Activated CD8-positive, alpha-beta T cell treated with anti-CD3 and anti-CD28 coated beads for 36 hours (primary cell): ENCODE results near the gene OVCA2. TPM values are rescaled to one million over a fixed set of nuclear protein-coding genes. Genes with fewer than 3 reads are reported as not detected.

ENCODE experiments used
- ATAC-seq: fragments of 200-7000 bp; cut with Tn5 transposase; one replicate; pipeline ENCODE4 v1.10.0; 2021; ENCODE audit warnings: mild to moderate bottlenecking, moderate library complexity
- CTCF ChIA-PET: fragments of 350-600 bp; sonication (Branson Sonifier 250); formaldehyde crosslinking; loops from one replicate; lab custom pipeline; 2021; ENCODE audit warnings: antibody characterized with exemption; lab: Charles Lee
- POLR2A ChIA-PET: fragments of 350-600 bp; sonication (Branson Sonifier 250); formaldehyde crosslinking; loops from one replicate; lab custom pipeline; 2021; ENCODE audit warnings: antibody characterized with exemption; lab: Charles Lee
- DNase-seq: peaks from one replicate; pipeline ENCODE4 v3.0.0-alpha.2; 2020
- H3K27ac Mint-ChIP-seq: one replicate; pipeline ENCODE4 v1.8.0; 2021; ENCODE audit warnings: mild to moderate bottlenecking, mixed read lengths
- H3K27me3 Mint-ChIP-seq: one replicate; pipeline ENCODE4 v1.8.0; 2021; ENCODE audit warnings: mixed read lengths
- H3K36me3 Mint-ChIP-seq: one replicate; pipeline ENCODE4 v1.8.0; 2021; ENCODE audit warnings: low read depth, mixed read lengths
- H3K4me1 Mint-ChIP-seq: one replicate; pipeline ENCODE4 v1.8.0; 2021; ENCODE audit warnings: low read depth, mixed read lengths
- H3K4me3 Mint-ChIP-seq: one replicate; pipeline ENCODE4 v1.8.0; 2021; ENCODE audit warnings: mild to moderate bottlenecking, moderate library complexity, mixed read lengths
- H3K9me3 Mint-ChIP-seq: one replicate; pipeline ENCODE4 v1.8.0; 2021; ENCODE audit warnings: mixed read lengths
- intact Hi-C: fragments of 100-400 bp; cut with micrococcal nuclease; formaldehyde crosslinking; loops from one replicate; pipeline ENCODE4 v1.10.0; 2022
- total RNA-seq, 2 experiments: library from RNA; stranded (reverse); gene quantifications; one replicate each; pipeline ENCODE4 v1.2.3, GENCODE V29; 2021
- TF ChIP-seq, protein P1 (sequence below): fragments of 200-600 bp; IDR thresholded peaks from one replicate; pipeline ENCODE4 v1.8.0; 2022; ENCODE audit warnings: antibody characterized with exemption, mild to moderate bottlenecking

OVCA2 gene
- 10 to 100 TPM; 28.0 to 28.5 TPM for total RNA-seq

DNA sequence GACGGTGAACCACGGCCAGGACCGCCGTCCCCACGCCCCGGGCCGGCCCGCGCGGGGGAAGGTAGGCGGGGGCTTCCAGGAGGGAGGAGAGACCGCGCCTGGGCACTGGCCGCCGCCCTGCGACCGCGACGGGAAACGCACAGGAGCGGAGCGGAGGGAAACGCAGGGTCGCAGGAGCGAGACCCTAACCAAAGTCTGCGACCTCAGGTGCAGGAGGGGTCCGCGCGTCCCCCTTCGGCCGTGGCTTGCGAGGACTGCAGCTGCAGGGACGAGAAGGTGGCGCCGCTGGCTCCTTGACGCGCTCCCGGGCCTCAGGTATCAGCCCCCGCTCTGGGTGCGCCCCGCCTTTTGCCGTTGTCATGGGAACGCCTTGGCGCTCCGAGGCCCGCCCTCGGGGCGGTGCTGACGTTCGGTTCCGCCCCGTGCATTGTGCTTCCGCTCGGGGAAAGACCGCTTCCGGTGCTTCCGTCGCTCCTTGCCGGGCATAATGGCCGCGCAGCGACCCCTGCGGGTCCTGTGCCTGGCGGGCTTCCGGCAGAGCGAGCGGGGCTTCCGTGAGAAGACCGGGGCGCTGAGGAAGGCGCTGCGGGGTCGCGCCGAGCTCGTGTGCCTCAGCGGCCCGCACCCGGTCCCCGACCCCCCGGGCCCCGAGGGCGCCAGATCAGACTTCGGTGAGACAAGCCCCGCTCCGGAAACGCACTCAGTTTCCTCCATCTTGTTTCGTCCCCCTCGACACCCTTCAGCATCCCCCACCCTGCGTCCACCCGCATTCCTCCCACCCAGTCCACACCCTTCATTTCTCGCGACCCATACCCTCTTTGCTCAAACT lies at the start of gene OVCA2:
TSS of gene OVCA2 (plus strand) at position 462 of the 829 bp plus-strand sequence. CDS start at position 488, 26 bp downstream.
- ChIA-PET POLR2A (interaction anchor here (2.8 kb wide), 1 partner anchor 11 kb away, joined by 30 read pairs; the partner anchor contains the start of gene DPH1), CTCF (interaction anchor here (0.9 to 2.7 kb wide), 5 partner anchors 11 to 159 kb away, joined by 3 to 13 read pairs (median 4); partner anchors contain the start of genes DPH1 and HIC1)
- Mint-ChIP-seq H3K4me1 (peaks cover 20% of the 10 kb centered on the region), H3K27me3 (no peaks in the 10 kb centered on the region), H3K36me3 (peaks cover 22% of the 10 kb centered on the region), H3K27ac (peak within 1 kb of the TSS; percentile 97), H3K9me3 (no peaks in the 10 kb centered on the region), H3K4me3 (peak within 1 kb of the TSS; percentile 94)
- ATAC-seq (peak; percentile 93), DNase-seq (peak; percentile 97)
- TF ChIP-seq, protein P1, sequence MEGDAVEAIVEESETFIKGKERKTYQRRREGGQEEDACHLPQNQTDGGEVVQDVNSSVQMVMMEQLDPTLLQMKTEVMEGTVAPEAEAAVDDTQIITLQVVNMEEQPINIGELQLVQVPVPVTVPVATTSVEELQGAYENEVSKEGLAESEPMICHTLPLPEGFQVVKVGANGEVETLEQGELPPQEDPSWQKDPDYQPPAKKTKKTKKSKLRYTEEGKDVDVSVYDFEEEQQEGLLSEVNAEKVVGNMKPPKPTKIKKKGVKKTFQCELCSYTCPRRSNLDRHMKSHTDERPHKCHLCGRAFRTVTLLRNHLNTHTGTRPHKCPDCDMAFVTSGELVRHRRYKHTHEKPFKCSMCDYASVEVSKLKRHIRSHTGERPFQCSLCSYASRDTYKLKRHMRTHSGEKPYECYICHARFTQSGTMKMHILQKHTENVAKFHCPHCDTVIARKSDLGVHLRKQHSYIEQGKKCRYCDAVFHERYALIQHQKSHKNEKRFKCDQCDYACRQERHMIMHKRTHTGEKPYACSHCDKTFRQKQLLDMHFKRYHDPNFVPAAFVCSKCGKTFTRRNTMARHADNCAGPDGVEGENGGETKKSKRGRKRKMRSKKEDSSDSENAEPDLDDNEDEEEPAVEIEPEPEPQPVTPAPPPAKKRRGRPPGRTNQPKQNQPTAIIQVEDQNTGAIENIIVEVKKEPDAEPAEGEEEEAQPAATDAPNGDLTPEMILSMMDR, result no peak
- intact Hi-C loops, result no loop called here

DNA sequence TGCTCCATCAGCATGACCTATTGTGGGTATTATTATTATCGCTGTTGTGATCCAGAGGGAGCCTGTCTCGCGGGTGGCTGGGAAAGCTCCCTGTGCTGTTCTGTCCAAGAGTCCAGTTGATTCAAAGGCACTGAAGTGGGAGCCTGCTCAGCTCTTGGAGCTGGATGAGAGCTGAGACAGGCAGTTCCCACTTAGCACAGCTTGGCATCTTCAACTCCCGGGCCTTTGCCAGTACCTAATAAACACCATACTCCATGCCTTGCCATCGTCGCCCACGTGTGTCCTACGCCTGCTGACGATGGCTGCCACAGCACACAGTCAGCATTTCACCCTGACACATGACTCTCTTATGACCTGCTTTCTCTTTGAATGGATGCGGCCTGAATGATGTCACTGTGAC lies 49.3 kb upstream of the OVCA2 start:
- Mint-ChIP-seq H3K36me3 (no peaks in the 10 kb centered on the region), H3K4me3 (no peak overlapping the region), H3K4me1 (no peaks in the 10 kb centered on the region), H3K27ac (no peak overlapping the region), H3K9me3 (no peaks in the 10 kb centered on the region), H3K27me3 (peaks cover 13% of the 10 kb centered on the region)
- ATAC-seq, result no peak
- intact Hi-C loops, result no loop called here
- CTCF ChIA-PET, result no interaction called here
- TF ChIP-seq, protein P1, result no peak
- POLR2A ChIA-PET, result interaction anchor here (0.6 kb wide), 1 partner anchor 189 kb away, joined by 3 read pairs; no protein-coding TSS in a partner anchor
- DNase-seq, result no peak

DNA sequence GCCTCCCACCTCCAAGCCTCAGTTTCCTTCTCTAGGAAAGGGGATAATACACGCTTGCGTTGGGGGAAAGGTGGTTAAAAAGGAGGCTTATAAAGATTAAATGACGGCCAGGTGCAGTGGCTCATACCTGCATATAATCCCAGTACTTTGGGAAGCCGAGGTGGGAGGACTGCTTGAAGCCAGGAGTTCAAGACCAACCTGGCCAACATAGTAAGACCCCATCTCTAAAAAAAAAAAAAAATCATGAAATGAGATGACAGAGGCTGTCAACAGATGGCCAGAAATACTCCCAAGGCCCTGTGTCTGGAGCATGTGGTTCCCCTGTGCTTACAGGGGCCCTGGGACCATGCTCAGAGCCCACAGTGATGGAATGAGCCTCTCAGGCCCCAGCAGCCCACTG lies 47.1 kb upstream of the OVCA2 start:
- intact Hi-C loops, result no loop called here

DNA sequence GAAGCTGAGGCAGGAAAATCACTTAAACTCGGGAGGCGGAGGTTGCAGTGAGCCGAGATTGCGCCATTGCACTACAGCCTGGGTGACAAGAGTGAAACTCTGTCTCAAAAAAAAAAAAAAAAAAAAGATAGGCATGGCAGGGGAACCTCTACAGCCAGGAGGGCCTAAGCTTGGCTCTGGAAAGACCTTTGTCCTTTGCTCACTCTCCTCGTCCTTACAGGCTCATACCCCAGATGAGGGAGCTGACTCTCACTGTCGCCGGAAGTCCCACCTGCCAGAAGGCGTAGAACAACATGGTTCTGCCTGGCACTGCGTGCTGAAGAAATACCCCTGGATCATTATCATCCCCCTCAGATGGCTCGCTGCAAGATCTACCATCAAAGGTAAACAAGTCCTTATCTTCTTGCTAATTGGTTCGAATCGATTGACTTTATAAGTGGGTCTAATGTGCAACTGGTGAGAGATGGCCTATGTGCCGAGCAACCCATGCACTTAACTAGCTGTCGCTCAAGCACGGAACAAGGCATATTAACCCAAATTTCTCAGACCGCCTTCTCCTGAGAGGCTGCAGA lies 46.4 kb upstream of the OVCA2 start:
- H3K9me3 Mint-ChIP-seq, result no peaks in the 10 kb centered on the region
- intact Hi-C loops, result no loop called here

More for the DNA sequence above, 47.1 kb upstream of the OVCA2 start:
- no peaks in the 10 kb centered on the region for H3K4me1 Mint-ChIP-seq
- POLR2A ChIA-PET, result no interaction called here
- DNase-seq, result no peak
- TF ChIP-seq, protein P1, result no peak
- CTCF ChIA-PET, result no interaction called here
- H3K4me3 Mint-ChIP-seq, result no peak overlapping the region
- peaks cover 23% of the 10 kb centered on the region for H3K27me3 Mint-ChIP-seq
- H3K9me3 Mint-ChIP-seq, result no peaks in the 10 kb centered on the region
- no peaks in the 10 kb centered on the region for H3K36me3 Mint-ChIP-seq
- no peak for ATAC-seq
- no peak overlapping the region for H3K27ac Mint-ChIP-seq

More for the DNA sequence above, 46.4 kb upstream of the OVCA2 start:
- TF ChIP-seq, protein P1, result no peak
- no peak overlapping the region for H3K4me3 Mint-ChIP-seq
- H3K4me1 Mint-ChIP-seq, result no peaks in the 10 kb centered on the region
- H3K27me3 Mint-ChIP-seq, result peaks cover 23% of the 10 kb centered on the region
- ChIA-PET POLR2A (no interaction called here), CTCF (interaction anchor here (1.3 kb wide), 1 partner anchor 132 kb away, joined by 3 read pairs; no protein-coding TSS in a partner anchor)
- no peak overlapping the region for H3K27ac Mint-ChIP-seq
- no peak for ATAC-seq
- no peak for DNase-seq
- no peaks in the 10 kb centered on the region for H3K36me3 Mint-ChIP-seq
